Astrocyte (in vitro differentiated cells and primary cell): ENCODE measurements around the gene KASH5. TPM values are rescaled to one million over a fixed set of nuclear protein-coding genes. Genes with fewer than 3 reads are reported as not detected.

ENCODE experiments used
- DNase-seq: peaks from one replicate; pipeline ENCODE4 v3.0.0-alpha.2; 2010; ENCODE audit warnings: low read depth
- FAIRE-seq: peaks from 2 replicates; lab custom pipeline; 2011; peaks lifted over from hg19 to GRCh38; lab: Jason Lieb, UNC
- H2AFZ ChIP-seq: 2 replicates; pipeline ENCODE4 v1.6.0; 2012; ENCODE audit warnings: low read depth, low read length, inconsistent platforms
- H3K27ac ChIP-seq: 2 replicates; pipeline ENCODE4 v1.5.1; 2011; ENCODE audit warnings: low read depth, low read length, inconsistent platforms
- H3K27me3 ChIP-seq: 2 replicates; pipeline ENCODE4 v1.6.0; 2011; ENCODE audit warnings: low read length, inconsistent platforms; ENCODE audit not compliant: insufficient read depth
- H3K36me3 ChIP-seq: 2 replicates; pipeline ENCODE4 v1.5.1; 2011; ENCODE audit warnings: low read length, inconsistent platforms; ENCODE audit not compliant: insufficient read depth
- H3K4me1 ChIP-seq: 2 replicates; pipeline ENCODE4 v1.5.1; 2011; ENCODE audit warnings: low read length, inconsistent platforms; ENCODE audit not compliant: insufficient read depth
- H3K4me2 ChIP-seq: 2 replicates; pipeline ENCODE4 v1.6.0; 2012; ENCODE audit warnings: low read length, inconsistent platforms
- H3K4me3 ChIP-seq: 2 replicates; pipeline ENCODE4 v1.5.1; 2011; ENCODE audit warnings: low read depth, mild to moderate bottlenecking, low read length, inconsistent platforms; ENCODE audit not compliant: insufficient read depth
- H3K79me2 ChIP-seq: 2 replicates; pipeline ENCODE4 v1.6.0; 2012; ENCODE audit warnings: mild to moderate bottlenecking, low read length, inconsistent platforms; ENCODE audit not compliant: insufficient read depth
- H3K9ac ChIP-seq: 2 replicates; pipeline ENCODE4 v1.6.0; 2012; ENCODE audit warnings: mild to moderate bottlenecking, low read length, inconsistent platforms
- H3K9me3 ChIP-seq: 2 replicates; pipeline ENCODE4 v1.5.1; 2012; ENCODE audit warnings: low read depth, mild to moderate bottlenecking, low read length, inconsistent platforms; ENCODE audit not compliant: insufficient read depth
- H4K20me1 ChIP-seq: 2 replicates; pipeline ENCODE4 v1.6.0; 2012; ENCODE audit warnings: low read length, inconsistent platforms; ENCODE audit not compliant: insufficient read depth
- H3K27ac Mint-ChIP-seq: one replicate; pipeline ENCODE4 v1.8.0; 2021; ENCODE audit warnings: mild to moderate bottlenecking, mixed read lengths; ENCODE audit not compliant: unreplicated experiment
- H3K27me3 Mint-ChIP-seq: one replicate; pipeline ENCODE4 v1.8.0; 2021; ENCODE audit warnings: low read depth, mixed read lengths; ENCODE audit not compliant: unreplicated experiment
- H3K36me3 Mint-ChIP-seq: one replicate; pipeline ENCODE4 v1.8.0; 2021; ENCODE audit warnings: low read depth, mixed read lengths; ENCODE audit not compliant: unreplicated experiment
- H3K4me1 Mint-ChIP-seq: one replicate; pipeline ENCODE4 v1.8.0; 2021; ENCODE audit warnings: low read depth, mixed read lengths; ENCODE audit not compliant: unreplicated experiment
- H3K4me3 Mint-ChIP-seq: one replicate; pipeline ENCODE4 v1.8.0; 2021; ENCODE audit warnings: mild to moderate bottlenecking, moderate library complexity, mixed read lengths; ENCODE audit not compliant: unreplicated experiment
- H3K9me3 Mint-ChIP-seq: one replicate; pipeline ENCODE4 v1.8.0; 2021; ENCODE audit warnings: mild to moderate bottlenecking, mixed read lengths; ENCODE audit not compliant: unreplicated experiment
- CTCF ChIP-seq: IDR thresholded peaks from 2 replicates; pipeline ENCODE4 v1.5.1; 2011; ENCODE audit warnings: low read depth, mild to moderate bottlenecking, inconsistent platforms, low read length, moderate library complexity; ENCODE audit not compliant: insufficient read depth
- EZH2 ChIP-seq: IDR thresholded peaks from 2 replicates; pipeline ENCODE4 v1.6.1; 2012; ENCODE audit warnings: mild to moderate bottlenecking, low read length, inconsistent platforms; ENCODE audit not compliant: insufficient read depth
- total RNA-seq: library from RNA; stranded (reverse); gene quantifications from 2 replicates; pipeline ENCODE4 v1.2.1, GENCODE V29; 2021

Gene KASH5
- total RNA-seq, 1 donor from 2014 or later, result not detected

GRCh38 chr19:49453757-49454240, 65.8 kb downstream of the KASH5 start:
- H3K27me3 Mint-ChIP-seq, result no peaks in the 10 kb centered on the region
- peak overlapping the region; percentile 94 for H3K9ac ChIP-seq
- TF ChIP-seq CTCF (no peak), EZH2 (no peak)
- no peaks in the 10 kb centered on the region for H3K36me3 ChIP-seq
- H3K4me2 ChIP-seq, result peak overlapping the region; percentile 96
- peak overlapping the region; percentile 81 for H3K4me3 ChIP-seq
- H3K27ac Mint-ChIP-seq, result peak overlapping the region; percentile 100
- H3K4me3 Mint-ChIP-seq, result peak overlapping the region; percentile 98
- no peaks in the 10 kb centered on the region for H3K9me3 ChIP-seq
- peak overlapping the region; percentile 73 for H2AFZ ChIP-seq
- peaks cover 5% of the 10 kb centered on the region for H3K4me1 Mint-ChIP-seq
- H4K20me1 ChIP-seq, result no peaks in the 10 kb centered on the region
- H3K9me3 Mint-ChIP-seq, result no peaks in the 10 kb centered on the region
- H3K27ac ChIP-seq, result peak overlapping the region; percentile 91
- no peak for FAIRE-seq
- no peaks in the 10 kb centered on the region for H3K27me3 ChIP-seq
- H3K36me3 Mint-ChIP-seq, result peaks cover 7% of the 10 kb centered on the region
- peaks cover 13% of the 10 kb centered on the region for H3K79me2 ChIP-seq
- peaks cover 8% of the 10 kb centered on the region for H3K4me1 ChIP-seq
- no peak for DNase-seq

- Histone ChIP-seq H4K20me1 (no peaks in the 10 kb centered on the region), H2AFZ (no peak overlapping the region), H3K36me3 (no peaks in the 10 kb centered on the region), H3K27me3 (no peaks in the 10 kb centered on the region), H3K4me1 (peaks cover 6% of the 10 kb centered on the region), H3K79me2 (peaks cover 4% of the 10 kb centered on the region), H3K9me3 (no peaks in the 10 kb centered on the region), H3K4me3 (no peak overlapping the region), H3K27ac (no peak overlapping the region), H3K4me2 (no peak overlapping the region), H3K9ac (no peak overlapping the region)
- no peak for DNase-seq
- Mint-ChIP-seq H3K27ac (no peak overlapping the region), H3K4me3 (peak overlapping the region; percentile 22), H3K27me3 (no peaks in the 10 kb centered on the region), H3K4me1 (no peaks in the 10 kb centered on the region), H3K36me3 (no peaks in the 10 kb centered on the region), H3K9me3 (no peaks in the 10 kb centered on the region)
- no peak for FAIRE-seq
- TF ChIP-seq CTCF (no peak), EZH2 (no peak)
Observed at GRCh38 chr19:49455773-49456172, 67.7 kb downstream of the KASH5 start.

- H3K27ac Mint-ChIP-seq, result no peak overlapping the region
- no peaks in the 10 kb centered on the region for H3K4me1 Mint-ChIP-seq
- Histone ChIP-seq H3K4me2 (no peak overlapping the region), H3K27ac (no peak overlapping the region), H3K79me2 (peaks cover 1% of the 10 kb centered on the region), H3K4me3 (no peak overlapping the region), H2AFZ (no peak overlapping the region), H3K9ac (no peak overlapping the region), H3K4me1 (peaks cover 5% of the 10 kb centered on the region), H3K27me3 (no peaks in the 10 kb centered on the region), H3K9me3 (no peaks in the 10 kb centered on the region), H3K36me3 (no peaks in the 10 kb centered on the region), H4K20me1 (no peaks in the 10 kb centered on the region)
- no peak overlapping the region for H3K4me3 Mint-ChIP-seq
- no peak for TF ChIP-seq CTCF
- no peak for TF ChIP-seq EZH2
- DNase-seq (no peak), FAIRE-seq (no peak)
- H3K9me3 Mint-ChIP-seq, result no peaks in the 10 kb centered on the region
- H3K36me3 Mint-ChIP-seq, result no peaks in the 10 kb centered on the region
- no peaks in the 10 kb centered on the region for H3K27me3 Mint-ChIP-seq
Observed at GRCh38 chr19:49456326-49456725, 68.3 kb downstream of the KASH5 start.
